ENCODE results near the gene MAML2. TPM values are rescaled to one million over a fixed set of nuclear protein-coding genes. Genes with fewer than 3 reads are reported as not detected.

MAML2 gene
- total RNA-seq, 1 experiment from 2014 or later = 2.1 TPM

Other genes starting within 250 kb of the MAML2 start
- 2.5 and 6.4 TPM in 2 replicates for gene CCDC82, start 46.7 kb upstream of the MAML2 start, total RNA-seq (2014; rRNA removed; shearing (Covaris generic); ENCODE audit: low replicate concordance)
- 0.17 and 1.3 TPM in 2 replicates for gene JRKL, start 46.8 kb upstream of the MAML2 start, total RNA-seq (2014; rRNA removed; shearing (Covaris generic); ENCODE audit: low replicate concordance)